SK-N-SH (cell line): Measurements from ENCODE around the gene WDR35.

Source experiments
- GATA2 ChIP-seq: sonication (generic); formaldehyde crosslinking; IDR thresholded peaks from 2 replicates; pipeline ENCODE4 v1.5.0; 2020; ENCODE audit warnings: mild to moderate bottlenecking, missing genetic modification reagents
- POLR2AphosphoS5 ChIP-seq: IDR thresholded peaks from 2 replicates; pipeline ENCODE4 v1.6.1; 2012; ENCODE audit warnings: low read depth, low read length
- RXRA ChIP-seq: IDR thresholded peaks from 2 replicates; pipeline ENCODE4 v1.4.0; 2012; ENCODE audit warnings: low read depth, mild to moderate bottlenecking, borderline replicate concordance
- TF ChIP-seq, protein P1 (sequence below): fragments of 150-350 bp; IDR thresholded peaks from 2 replicates; pipeline ENCODE4 v1.6.1; 2017; ENCODE audit warnings: antibody characterized with exemption, low read length, low read depth, borderline replicate concordance
- TF ChIP-seq, protein P2 (sequence below): IDR thresholded peaks from 2 replicates; pipeline ENCODE4 v1.4.0; 2012; ENCODE audit warnings: low read depth

DNA sequence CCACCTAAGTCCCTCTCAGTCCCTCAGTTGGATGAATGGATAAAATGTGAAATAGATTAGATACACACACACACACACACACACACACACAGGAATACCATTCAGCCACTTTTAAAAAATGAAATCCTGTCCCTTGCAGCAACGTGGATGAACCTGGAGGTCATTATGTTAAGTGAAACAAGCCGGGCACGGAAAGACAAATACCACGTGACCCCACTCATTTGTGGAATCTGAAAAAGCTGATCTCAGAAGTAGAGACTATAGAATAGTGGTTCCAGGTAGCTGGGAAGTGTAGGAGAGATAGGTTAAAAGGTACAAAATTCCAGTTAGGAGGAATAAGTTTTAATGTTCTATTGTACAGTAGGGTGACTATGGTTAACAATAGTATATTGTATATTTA is 119.1 kb downstream of the WDR35 start:
- TF ChIP-seq, protein P1, sequence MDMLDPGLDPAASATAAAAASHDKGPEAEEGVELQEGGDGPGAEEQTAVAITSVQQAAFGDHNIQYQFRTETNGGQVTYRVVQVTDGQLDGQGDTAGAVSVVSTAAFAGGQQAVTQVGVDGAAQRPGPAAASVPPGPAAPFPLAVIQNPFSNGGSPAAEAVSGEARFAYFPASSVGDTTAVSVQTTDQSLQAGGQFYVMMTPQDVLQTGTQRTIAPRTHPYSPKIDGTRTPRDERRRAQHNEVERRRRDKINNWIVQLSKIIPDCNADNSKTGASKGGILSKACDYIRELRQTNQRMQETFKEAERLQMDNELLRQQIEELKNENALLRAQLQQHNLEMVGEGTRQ, result no peak
- TF ChIP-seq POLR2AphosphoS5 (no peak), GATA2 (CRISPR knock-in tag) (no peak), RXRA (no peak)
- TF ChIP-seq, protein P2, sequence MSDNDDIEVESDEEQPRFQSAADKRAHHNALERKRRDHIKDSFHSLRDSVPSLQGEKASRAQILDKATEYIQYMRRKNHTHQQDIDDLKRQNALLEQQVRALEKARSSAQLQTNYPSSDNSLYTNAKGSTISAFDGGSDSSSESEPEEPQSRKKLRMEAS, result no peak
